HG03025 (cell line): Measurements from ENCODE around the gene AEBP1.
"Not testable (repeated sequence)": the region's sequence is repeated elsewhere in the genome, so short reads cannot be mapped to it uniquely, and the experiment has no call there.

Experiments
- ATAC-seq: cut with Tn5 transposase; IDR thresholded peaks from one replicate; pipeline ENCODE4 v1.9.1; 2021; ENCODE audit warnings: mild to moderate bottlenecking, moderate library complexity; ENCODE audit not compliant: unreplicated experiment, low FRiP score

The AEBP1 gene

GRCh38 chr7:44116087-44116788, 12.1 kb downstream of the AEBP1 start:
- ATAC-seq: no peak

GRCh38 chr7:44116789-44117666, 12.9 kb downstream of the AEBP1 start:
- no peak for ATAC-seq

GRCh38 chr7:44117801-44118429, 13.8 kb downstream of the AEBP1 start:
- ATAC-seq: no peak

GRCh38 chr7:44119829-44120380, 15.8 kb downstream of the AEBP1 start:
- no peak for ATAC-seq

- ATAC-seq: no peak
These were observed 16.2 kb downstream of the AEBP1 start for GRCh38 chr7:44120395-44120794.

DNA sequence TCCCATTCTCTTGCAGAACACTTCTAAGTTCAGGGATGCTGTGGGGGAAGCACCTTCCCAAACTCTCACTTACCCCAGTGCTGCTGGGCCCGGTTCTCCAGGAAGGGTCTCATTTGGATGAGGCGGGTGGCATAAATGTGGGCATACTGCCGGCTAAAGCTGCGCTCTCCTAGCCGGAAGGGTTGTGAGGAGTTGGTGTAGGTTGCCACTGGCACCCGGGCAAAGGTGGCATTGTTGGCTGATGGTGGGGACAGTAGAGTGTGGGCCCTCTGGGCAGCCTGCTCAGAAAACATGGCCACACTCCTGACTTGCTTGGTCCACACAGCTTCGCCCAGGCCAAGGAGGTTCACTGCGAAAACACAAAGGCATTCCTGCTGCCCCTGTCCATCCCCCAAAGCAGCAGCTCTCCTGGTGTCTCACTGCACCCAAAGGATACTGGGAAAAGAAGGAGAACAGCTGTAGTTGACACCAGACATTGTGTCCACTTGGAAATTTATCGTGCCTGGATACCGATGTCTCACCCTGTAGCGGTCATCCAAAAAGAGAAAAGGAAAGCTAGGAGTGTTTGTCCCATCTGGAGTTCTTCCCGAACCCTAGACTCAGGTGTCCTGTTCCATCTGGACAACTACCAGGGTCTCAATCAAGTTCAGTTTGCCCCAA, 17.7 kb downstream of the AEBP1 start:
- no peak for ATAC-seq

DNA sequence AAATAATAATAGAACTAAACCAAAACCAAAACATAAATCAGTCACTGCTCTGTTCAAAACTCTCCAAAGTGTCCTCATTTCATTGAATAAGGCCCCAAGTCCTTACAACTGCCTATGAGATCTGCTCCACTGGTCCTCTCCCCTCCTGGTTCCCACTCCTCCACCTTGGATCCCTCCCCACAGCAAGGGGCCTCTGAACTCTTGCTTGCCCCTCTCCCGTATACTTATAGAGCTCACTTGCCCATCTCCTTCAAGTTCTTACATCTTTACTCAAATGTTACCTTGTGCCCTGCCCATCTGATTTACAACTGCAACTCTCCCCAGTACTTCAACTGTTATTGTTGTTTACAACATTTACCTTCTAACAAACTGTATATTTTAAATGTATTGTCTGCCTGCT, 18.4 kb downstream of the AEBP1 start:
- no peak for ATAC-seq

GRCh38 chr7:44123190-44124003, 19.3 kb downstream of the AEBP1 start, which contains the start of gene POLD2:
POLD2 (minus strand) TSS chr7:44123548; CDS start chr7:44122053, 1,495 bp downstream.
- ATAC-seq: peak; percentile 97

GRCh38 chr7:44124822-44125202, 20.7 kb downstream of the AEBP1 start:
- ATAC-seq: no peak

- ATAC-seq: not testable (repeated sequence)
These were observed 22.4 kb downstream of the AEBP1 start for GRCh38 chr7:44126574-44126973.

DNA sequence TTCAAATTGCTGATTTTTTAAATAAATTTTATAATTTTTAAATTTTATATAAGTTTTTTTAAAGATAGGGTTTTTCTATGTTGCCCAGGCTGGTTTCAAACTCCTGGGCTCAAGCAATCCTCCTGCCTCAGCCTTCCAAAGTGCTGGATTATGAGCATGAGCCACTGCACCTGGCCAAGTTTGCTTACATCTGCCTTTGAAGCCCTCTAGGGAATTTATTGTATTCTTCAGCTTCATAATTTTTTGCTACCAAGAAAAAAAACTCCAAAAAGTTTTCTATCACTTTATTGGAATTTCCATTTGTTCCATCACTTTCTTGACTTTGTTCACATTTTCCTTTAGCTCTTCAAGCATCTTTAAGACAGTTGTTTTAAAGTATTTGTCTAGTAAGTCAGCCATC, 23.0 kb downstream of the AEBP1 start:
- ATAC-seq: no peak

- no peak for ATAC-seq
These were observed 24.8 kb downstream of the AEBP1 start for GRCh38 chr7:44128721-44129582.

DNA sequence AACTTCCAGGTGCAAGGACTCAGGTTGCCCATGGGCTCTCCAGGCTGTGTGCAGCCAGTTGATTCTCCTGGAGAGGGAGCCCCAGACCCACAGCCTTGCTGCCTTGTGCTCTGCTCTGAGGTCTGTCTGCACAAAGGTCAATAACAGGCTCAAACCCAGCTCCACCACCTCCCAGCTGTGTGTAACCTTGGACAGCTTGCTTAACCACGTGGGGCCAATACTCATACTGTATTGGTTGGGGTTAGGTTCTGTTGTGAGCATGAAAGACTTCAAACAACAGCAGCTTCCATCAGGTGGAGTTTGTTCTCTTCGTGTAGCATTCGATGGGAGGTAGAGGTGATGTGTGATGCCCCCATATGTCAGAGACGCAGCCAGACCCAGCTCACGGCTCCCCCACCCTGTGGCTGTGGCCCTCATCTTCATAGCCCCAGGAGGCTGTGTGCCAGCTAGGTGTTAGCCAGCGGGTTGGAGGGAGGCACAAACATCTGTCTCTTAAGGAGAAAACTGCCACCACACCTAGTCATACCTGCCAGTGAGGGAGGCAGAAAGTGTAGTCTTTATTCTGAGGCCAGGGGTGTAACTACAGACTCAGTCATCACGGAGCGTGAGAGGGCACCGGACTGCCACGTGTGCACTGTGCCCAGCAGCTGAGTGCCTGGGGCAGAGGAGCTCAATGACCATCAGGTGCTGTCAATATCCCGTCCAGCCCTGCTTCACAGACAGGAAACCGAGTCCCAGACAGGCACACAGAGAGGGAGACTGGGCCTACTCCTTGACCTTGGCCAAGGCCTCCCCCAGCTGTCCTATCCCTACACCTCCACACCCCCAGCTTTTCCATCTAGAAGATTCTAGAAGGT, 27.3 kb downstream of the AEBP1 start:
- ATAC-seq: no peak

DNA sequence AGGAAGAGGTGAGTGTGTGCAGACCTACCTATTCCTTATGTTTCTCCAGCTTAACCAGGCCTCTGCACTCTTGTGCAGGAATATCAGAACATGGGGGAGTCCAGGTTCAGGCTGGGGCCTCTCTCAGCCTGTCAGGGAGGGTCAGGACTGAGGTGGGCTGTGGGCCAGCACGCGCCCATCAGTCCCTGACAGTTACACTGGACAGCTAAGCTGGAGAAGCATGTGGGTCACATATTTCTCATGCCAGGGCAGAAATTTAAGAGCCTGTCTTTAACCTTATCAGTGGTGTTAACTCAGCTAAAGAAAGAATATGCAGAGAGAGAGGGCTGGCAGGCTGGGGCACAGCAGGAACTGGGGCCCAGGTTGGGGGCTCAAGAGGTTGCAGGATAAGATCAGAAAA, 27.9 kb downstream of the AEBP1 start:
- no peak for ATAC-seq

- no peak for ATAC-seq
These were observed 29.1 kb downstream of the AEBP1 start for GRCh38 chr7:44133295-44133694.

- ATAC-seq: no peak
These were observed 30.9 kb downstream of the AEBP1 start for GRCh38 chr7:44134943-44135628.

DNA sequence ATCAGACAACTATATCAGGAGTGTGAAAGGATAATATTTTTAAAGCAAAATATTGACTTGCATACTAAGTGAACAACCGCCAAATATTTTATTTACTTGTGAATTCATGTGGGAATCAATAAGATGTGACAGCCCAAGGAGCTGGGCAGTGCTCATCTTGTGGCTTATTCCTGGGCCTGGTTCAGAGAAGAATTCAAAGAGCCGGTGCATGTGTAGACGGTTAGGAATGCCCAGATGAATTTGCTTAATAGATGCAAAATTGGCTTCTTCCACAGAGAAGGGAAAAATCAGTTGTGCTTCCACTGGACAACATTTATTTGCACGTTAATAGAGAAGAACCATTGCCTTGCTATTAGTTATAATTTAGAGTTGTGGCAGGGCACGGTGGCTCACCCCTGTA, 32.6 kb downstream of the AEBP1 start:
- no peak for ATAC-seq
